ENCODE data around the gene CLDN6. TPM values are rescaled to one million over a fixed set of nuclear protein-coding genes. Genes with fewer than 3 reads are reported as not detected.

Gene CLDN6
- total and polyA plus RNA-seq, 9 of the 15 experiments (the other 6 are each of a cell fraction or from before 2014, with no cell fraction given) = 0.22 to 0.75 (median 0.38) TPM; not detected in 3

GRCh38 chr16:3063625-3064386 lies 45.8 kb upstream of the CLDN6 start:
- Histone ChIP-seq H3K4me2 (ENCODE audit: insufficient read depth, low read length) (no peak overlapping the region), H2AFZ (ENCODE audit: low read depth, low read length) (no peak overlapping the region), H3K27me3 (ENCODE audit: control insufficient read depth in 2 of 2, insufficient read depth in 2 of 2, low read length in 2 of 2) (no peaks in the 10 kb centered on the region), H3K4me3 (no peak overlapping the region), H3K27ac (ENCODE audit: extremely low read depth, low read depth, low read length) (no peak overlapping the region), H3K9ac (ENCODE audit: insufficient read depth in 1 of 2, low read depth in 2 of 2, low read length in 2 of 2) (no peak overlapping the region), H3K4me1 (replicated peaks in 1 of 2; ENCODE audit: control insufficient read depth in 2 of 2, insufficient read depth in 2 of 2, low read length in 2 of 2) (peaks cover 8 to 41% of the 10 kb centered on the region in 2 experiments), H3K36me3 (ENCODE audit: control insufficient read depth, insufficient read depth, low read length) (no peaks in the 10 kb centered on the region), H3K79me2 (ENCODE audit: control insufficient read depth, insufficient read depth, low read length) (no peaks in the 10 kb centered on the region; the same call in 2 of the 3 replicates), H4K20me1 (replicated peaks; ENCODE audit: control insufficient read depth, insufficient read depth, low read length) (no peaks in the 10 kb centered on the region), H3K9me3 (replicated peaks; ENCODE audit: control insufficient read depth, insufficient read depth, low read depth, low read length) (no peaks in the 10 kb centered on the region), H3K9me1 (ENCODE audit: control insufficient read depth, insufficient read depth, low read length) (no peaks in the 10 kb centered on the region)
- no peak for FAIRE-seq
- intact Hi-C loops (cut with micrococcal nuclease) = no loop called here
- ChIA-PET CTCF (ENCODE audit: low intra/inter-chr PET ratio) (interaction anchor here (0.6 kb wide), 1 partner anchor 33 kb away, joined by 3 read pairs; no protein-coding TSS in a partner anchor), POLR2A (interaction anchor here (0.6 to 1.1 kb wide), 5 partner anchors 40 to 201 kb away, joined by 3 to 7 read pairs (median 3); partner anchors contain the start of genes HCFC1R1 and THOC6)
- no peak for ATAC-seq
- 72% methylated on average over 8 of the region's 8 CpGs for WGBS (ENCODE audit: insufficient coverage, low coverage, missing lambda C conversion rate)
- DNase-seq (ENCODE audit: extremely low read depth in 1 of 4, low spot score in 3 of 4) = no peak
- no TSS peak for BruUV-seq (replicated peaks)
- in situ Hi-C loops (cut with MboI) = no loop called here
- TF ChIP-seq L3MBTL2 (IDR thresholded peaks at IDR 0.05) (peak; percentile 17; the same call in 1 of the 2 replicates), ATF7 (IDR thresholded peaks at IDR 0.05) (0 out of 2 replicates have a peak, but pooled peaks have one; percentile 28), TRIM24 (IDR thresholded peaks at IDR 0.05) (peak; percentile 72 to 87; a peak in 2 of 4 replicates), ZNF124 (CRISPR knock-in tag; IDR thresholded peaks at IDR 0.05) (no peak), ATF3 (IDR thresholded peaks at IDR 0.05) (peak; percentile 85), ATF3 (CRISPR knock-in tag; conservative IDR thresholded peaks at IDR 0.05) (no peak), ZNF449 (CRISPR knock-in tag; IDR thresholded peaks at IDR 0.05) (no peak), USF2 (CRISPR knock-in tag; IDR thresholded peaks at IDR 0.05) (no peak), CEBPB (tag; IDR thresholded peaks at IDR 0.05) (peak; percentile 43; the same call in 1 of the 2 replicates), ZNF696 (CRISPR knock-in tag; conservative IDR thresholded peaks at IDR 0.05) (no peak), ZNF175 (CRISPR knock-in tag; IDR thresholded peaks at IDR 0.05; ENCODE audit: low read depth) (peak; percentile 58; the same call in 1 of the 2 replicates), PYGO2 (tag; IDR thresholded peaks at IDR 0.05) (no peak)
- TF ChIP-seq, protein P1, sequence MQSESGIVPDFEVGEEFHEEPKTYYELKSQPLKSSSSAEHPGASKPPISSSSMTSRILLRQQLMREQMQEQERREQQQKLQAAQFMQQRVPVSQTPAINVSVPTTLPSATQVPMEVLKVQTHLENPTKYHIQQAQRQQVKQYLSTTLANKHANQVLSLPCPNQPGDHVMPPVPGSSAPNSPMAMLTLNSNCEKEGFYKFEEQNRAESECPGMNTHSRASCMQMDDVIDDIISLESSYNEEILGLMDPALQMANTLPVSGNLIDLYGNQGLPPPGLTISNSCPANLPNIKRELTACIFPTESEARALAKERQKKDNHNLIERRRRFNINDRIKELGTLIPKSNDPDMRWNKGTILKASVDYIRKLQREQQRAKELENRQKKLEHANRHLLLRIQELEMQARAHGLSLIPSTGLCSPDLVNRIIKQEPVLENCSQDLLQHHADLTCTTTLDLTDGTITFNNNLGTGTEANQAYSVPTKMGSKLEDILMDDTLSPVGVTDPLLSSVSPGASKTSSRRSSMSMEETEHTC (IDR thresholded peaks at IDR 0.05) = no peak
- TF ChIP-seq, protein P2, sequence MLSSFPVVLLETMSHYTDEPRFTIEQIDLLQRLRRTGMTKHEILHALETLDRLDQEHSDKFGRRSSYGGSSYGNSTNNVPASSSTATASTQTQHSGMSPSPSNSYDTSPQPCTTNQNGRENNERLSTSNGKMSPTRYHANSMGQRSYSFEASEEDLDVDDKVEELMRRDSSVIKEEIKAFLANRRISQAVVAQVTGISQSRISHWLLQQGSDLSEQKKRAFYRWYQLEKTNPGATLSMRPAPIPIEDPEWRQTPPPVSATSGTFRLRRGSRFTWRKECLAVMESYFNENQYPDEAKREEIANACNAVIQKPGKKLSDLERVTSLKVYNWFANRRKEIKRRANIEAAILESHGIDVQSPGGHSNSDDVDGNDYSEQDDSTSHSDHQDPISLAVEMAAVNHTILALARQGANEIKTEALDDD (IDR thresholded peaks at IDR 0.05) = no peak
- TF ChIP-seq, protein P3, sequence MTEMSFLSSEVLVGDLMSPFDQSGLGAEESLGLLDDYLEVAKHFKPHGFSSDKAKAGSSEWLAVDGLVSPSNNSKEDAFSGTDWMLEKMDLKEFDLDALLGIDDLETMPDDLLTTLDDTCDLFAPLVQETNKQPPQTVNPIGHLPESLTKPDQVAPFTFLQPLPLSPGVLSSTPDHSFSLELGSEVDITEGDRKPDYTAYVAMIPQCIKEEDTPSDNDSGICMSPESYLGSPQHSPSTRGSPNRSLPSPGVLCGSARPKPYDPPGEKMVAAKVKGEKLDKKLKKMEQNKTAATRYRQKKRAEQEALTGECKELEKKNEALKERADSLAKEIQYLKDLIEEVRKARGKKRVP (CRISPR knock-in tag; IDR thresholded peaks at IDR 0.05) = 0 out of 2 replicates have a peak, but pooled peaks have one; percentile 35

Data from K562 (cell line).